Body of pancreas (tissue), 4 donors: ENCODE results near the gene ITIH3.

Source experiments
- CTCF ChIP-seq, 7 experiments: fragments of 450-650 bp in 4 of 7; fragments of 200-600 bp in 3 of 7; sonication (generic) in 3 of 7; IDR thresholded peaks; one replicate each; pipeline ENCODE4 v1.5.1; 2016 to 2019; ENCODE audit warnings: antibody characterized with exemption in 7 of 7
- POLR2A ChIP-seq, 3 donors: fragments of 450-650 bp; IDR thresholded peaks; one replicate each; pipeline ENCODE4 v1.6.1; 2016; ENCODE audit warnings: antibody characterized with exemption in 3 of 3, mild to moderate bottlenecking in 2 of 3

GRCh38 chr3:52770496-52771333 lies 23.9 kb upstream of the ITIH3 start, which contains the start of gene NEK4:
- TF ChIP-seq POLR2A (IDR thresholded peaks at IDR 0.05) (peak; percentile 79 to 97 (median 94)), CTCF (IDR thresholded peaks at IDR 0.05) (peak in 2 of 7 experiments; percentile 12 to 15)
